Stimulated activated CD4-positive, alpha-beta T cell treated with anti-CD3 and anti-CD28 coated beads, Interleukin-15, amount 100 ng/mL, for 48 hours (primary cell): ENCODE data around the gene PPCDC.
A peak's percentile ranks its signal among the peaks of the same experiment; 100 is the strongest.

Experiments used
- DNase-seq, 2 donors: peaks; one replicate each; pipeline ENCODE4 v3.0.0-alpha.2; 2020; ENCODE audit warnings: low read depth in 2 of 2

PPCDC gene

DNA sequence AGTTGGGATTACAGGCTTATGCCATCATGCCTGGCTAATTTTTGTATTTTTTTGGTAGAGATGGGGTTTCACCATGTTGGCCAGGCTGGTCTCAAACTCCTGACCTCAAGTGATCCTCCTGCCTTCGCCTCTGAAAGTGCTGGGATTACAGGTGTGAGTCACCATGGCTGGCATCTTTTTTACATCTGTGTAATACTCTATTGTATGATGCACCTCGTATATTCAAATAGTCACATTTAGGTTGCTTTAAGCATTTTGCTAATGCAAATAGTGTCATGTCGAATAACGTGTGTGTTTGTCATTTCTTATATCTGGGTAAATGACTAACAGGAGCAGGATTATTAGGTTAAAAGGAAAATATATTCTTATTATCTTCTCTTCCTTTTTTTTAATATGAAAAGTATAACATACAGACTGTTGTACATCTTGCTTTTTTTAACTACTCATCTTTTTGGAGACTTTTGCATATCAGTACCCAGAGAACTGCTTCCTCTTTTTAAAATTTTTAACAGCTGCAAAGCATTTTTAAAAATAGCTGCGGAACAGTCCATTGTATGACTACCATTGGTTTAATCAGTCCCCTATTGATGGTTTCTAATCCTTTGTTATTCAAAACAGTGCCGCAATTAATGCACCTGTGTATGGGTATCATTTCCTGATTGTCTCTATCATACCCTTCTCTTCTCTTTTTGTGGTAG lies 14.6 kb upstream of the PPCDC start:
- no peak for DNase-seq

DNA sequence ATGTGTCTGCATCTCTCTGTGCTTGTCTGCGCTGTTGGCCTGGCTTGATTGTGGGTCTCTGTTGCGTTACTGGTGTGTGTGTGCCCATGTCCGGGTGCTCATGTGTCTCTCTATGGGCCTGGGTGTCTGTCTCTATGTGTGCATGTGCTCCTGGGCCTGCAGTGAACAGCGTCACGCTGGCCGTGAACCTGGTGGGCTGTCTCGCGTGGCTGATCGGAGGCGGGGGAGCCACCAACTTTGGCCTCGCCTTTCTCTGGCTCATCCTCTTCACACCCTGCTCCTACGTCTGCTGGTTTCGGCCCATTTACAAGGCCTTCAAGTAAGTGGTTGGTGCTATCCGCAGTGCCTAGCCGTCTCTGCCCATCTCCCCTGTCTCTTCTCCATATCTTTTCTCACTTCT lies 7.0 kb upstream of the PPCDC start:
- DNase-seq = no peak

DNA sequence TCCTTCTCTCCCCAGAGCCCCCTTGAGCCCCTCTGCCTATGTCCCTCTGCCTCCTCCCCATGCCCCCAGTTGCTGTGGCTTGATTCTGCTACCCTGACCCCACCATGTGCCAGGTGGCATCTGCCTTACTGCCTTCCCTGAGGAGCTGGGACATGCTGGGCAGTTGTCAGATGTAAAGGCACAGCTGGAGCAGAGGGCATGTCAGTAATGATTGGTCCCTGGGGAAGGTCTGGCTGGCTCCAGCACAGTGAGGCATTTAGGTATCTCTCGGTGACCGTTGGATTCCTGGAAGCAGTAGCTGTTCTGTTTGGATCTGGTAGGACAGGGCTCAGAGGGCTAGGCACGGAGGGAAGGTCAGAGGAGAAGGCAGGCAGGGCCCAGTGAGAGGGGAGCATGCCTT lies 3.5 kb upstream of the PPCDC start:
- no peak for DNase-seq

DNA sequence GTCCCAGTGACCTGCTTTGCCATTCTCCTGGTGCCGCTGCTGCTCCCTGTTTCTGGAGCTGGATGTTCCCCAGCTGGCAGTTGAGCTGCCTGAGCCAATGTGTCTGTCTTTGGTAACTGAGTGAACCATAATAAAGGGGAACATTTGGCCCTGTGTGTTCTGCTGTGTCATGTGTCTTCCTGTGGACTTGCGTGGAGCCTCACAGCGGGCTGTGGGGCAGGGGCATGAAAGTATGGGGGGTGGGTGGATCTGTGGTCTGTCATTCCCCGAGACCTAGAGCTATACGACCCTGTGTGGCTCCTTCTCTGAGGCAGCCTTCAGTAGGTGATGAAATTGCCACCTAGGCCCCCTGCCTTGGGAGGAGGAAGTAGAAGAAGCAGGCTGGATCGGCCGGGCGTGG lies 2.0 kb upstream of the PPCDC start:
- no peak for DNase-seq

DNA sequence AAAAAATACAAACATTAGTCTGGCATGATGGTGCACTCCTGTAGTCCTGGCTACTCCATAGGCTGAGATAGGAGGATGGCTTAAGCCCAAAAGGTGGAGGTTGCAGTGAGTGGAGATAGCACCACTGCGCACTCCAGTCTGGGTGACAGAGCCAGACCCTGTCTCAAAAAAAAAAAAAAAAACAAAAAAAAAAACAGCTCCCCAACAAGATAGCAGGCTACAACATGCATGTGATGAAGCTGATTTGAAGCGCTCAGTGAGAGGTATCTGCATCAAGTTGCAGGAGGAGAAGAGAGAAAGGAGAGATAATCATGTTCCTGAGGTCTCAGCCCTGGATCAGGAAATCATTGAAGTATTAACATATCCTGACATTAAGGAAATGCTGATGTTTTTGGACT lies 608 bp upstream of the PPCDC start:
- DNase-seq = no peak

DNA sequence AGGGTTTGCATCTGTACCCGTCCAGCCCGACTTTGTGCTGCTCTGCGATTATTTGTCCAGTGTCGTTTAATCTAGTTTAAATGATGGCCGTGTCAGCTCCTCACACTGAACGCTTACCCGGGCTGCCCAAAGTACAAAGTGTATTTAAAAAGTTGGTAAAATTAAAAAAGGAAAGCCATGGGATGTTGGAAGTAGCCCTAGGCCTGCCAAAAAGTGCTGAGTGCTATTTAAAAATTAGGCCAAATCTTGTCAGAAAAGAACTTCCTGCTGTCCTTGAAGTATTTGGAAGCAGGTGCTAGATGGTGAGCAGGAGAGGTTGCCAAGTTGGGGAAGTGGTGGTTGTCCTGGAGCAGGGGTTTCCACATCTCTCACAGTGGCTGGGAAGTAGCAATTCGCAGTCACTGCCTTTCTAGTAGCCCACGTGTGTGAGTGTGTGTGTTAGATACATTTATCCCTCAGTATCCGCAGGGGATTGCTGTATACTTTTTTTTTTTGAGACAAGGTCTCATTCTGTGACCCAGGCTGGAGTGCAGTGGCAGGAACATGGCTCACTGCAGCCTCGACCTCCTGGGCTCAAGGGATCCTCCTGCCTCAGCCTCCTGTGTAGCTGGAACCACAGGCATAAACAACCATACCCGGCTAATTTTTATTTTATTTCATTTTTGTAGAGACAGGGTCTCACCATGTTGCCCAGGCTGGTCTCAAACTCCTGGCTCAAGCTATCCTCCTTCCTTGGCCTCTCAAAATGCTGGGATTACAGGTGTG lies 664 bp downstream of the PPCDC start:
- no peak for DNase-seq

DNA sequence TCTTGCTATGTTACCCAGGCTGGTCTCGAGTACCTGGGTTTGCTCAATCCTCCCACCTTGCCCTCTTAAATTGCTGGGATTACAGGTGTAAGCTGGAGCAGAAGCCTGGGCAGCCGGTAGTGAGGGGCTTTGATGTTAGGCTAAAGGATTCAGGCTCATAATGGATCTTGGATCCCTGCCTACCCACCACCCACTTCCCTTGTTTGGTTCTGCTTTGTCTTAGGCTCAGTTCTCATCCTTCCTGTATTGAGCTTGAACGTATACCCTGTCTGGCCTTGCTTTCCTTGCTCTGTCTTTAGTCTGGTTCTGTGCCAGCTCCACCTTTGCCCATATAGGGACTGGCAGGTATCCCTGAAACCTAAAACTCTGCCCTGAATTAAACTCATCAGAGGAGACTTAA lies 1.7 kb downstream of the PPCDC start:
- DNase-seq = no peak

DNA sequence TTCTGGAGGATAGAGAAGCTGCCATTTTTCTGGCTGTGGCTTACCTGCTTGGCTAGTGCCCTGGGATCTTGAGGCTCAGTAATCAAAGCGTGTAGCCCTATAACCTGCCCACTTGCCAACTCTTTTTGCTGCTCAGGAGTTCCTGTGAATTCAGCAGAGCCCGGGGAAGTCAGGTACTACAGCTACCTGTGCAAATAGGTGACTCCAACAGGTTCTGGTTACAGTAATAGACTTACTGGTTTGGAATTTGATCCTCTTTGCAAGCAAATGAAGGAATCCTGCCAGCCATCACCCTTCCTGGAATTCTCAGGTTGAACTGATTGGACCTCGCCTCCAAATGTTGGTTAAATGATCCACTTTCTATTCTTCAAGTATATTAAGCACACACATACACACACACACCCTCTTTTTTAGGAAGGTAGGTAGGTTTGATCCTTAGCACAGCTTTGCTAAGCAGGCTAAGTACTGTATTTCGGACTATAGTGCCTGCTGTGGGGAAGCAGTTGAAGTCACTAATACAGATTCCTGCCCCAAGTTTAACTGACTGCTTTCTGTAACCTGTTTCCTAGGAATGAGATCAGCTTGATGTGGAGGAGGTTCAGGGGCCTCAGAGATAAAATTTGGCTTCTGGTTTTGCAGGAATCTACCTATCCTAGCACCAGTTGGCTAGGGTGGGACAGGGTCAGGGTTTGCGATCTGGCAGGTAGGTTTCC lies 2.3 kb downstream of the PPCDC start:
- DNase-seq = no peak

DNA sequence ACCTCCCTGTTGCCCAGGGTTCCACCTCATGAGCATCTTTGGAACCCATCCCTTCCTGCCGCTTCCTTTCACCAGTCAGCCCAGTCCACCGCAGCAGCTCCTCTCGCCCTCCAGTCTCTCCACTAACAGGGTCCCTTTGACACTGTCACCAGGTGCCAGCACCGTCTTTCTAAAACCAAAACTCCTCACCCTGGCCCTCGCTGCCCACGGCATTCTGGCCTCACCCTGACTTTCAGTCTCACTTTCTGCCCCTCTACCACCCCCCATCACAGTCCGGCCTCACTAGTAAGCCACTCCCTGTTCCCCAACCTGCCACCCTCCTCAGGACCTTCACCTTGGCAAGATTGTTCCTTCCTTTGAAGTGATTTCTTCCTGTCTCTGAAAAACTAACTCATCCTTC lies 4.2 kb downstream of the PPCDC start:
- DNase-seq = no peak

DNA sequence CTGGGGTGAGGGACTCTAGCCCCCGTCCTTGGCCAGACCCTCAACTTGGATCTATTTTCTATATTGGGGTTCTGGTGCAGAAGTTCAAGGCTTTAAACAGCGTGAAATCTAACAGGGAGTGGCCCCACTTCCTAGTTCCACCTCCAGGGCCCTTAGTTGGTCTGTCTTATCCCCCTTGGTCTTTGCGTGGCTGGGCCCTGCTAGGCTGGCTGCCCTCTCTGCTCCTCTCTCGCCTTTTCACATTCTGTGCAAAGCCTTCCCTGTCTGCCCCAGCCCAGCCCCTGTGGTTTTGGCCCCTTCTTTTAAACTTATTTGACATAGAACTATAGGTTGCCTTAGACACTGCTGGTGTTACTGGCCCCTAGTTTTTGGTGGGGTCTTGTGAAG lies 5.6 kb downstream of the PPCDC start:
- DNase-seq = no peak

DNA sequence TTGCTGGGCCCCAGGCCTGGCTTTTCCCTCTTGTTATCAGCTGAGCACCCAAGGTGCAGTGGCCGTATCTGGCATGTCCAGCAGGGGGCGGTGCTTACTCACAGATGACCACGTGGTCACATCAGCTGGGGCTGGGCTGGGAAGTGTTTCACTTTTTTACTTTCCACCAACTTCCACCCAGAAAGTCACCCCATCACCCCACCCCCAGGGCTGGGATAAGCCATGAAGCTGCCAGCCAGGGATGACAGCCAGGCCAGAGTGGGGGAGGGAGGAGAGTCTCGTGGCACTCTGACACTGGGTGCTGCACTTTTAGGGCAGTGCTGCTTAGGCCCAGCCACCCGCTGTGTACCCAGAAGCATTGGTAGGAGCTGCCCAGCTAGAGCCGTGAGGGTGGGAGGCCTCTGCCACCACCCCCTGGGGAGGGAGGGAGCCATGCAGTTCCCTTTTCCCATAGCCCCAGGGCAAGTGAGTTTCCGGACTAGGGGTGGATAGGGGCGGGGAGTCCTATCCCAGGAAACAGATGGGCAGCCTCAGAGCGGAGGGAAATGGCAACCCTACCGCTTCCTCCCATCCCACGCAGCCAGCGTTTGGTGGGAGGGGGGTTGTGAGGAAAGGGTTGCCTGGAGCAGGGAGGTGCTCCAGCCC lies 6.1 kb downstream of the PPCDC start:
- DNase-seq = peak; percentile 70 to 84

DNA sequence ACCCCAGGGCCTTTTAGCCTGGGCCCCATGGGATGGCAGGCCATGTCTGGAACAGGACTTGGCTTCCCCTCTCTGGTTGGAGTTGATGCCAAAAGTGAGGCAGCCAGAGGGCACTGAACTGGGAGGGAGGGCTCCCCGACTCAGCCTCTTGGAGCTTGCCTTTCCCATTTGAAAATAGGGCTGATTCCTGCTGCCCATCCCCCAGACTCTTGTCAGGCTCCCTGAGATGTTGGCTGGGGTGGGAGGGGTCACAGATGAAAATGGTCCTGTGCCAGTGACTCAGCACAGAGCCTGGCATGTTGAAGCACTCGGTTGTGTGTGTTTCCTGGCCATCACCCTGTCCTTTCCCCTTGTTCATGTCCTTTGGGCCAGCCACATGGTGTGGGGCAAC lies 6.6 kb downstream of the PPCDC start:
- DNase-seq = no peak

DNA sequence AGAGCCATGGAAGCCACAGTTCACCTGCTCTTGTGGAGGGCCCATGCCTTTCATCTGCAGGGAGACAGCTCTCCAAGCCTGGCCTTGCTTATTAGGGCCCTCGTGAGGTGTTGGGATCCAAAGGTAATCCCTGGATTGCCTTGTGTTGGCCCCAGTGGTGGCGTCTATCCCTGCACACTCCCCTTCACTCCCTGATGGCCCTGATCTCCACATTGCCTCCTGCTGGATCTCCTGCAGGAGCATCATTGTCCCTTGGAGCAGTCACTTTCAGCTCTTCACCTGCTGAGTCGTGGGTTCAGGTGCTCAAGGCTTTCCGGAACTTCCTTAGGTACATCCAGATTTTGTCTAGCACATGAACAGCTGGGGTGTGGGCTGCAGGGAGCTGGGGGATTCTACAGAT lies 7.0 kb downstream of the PPCDC start:
- no peak for DNase-seq

DNA sequence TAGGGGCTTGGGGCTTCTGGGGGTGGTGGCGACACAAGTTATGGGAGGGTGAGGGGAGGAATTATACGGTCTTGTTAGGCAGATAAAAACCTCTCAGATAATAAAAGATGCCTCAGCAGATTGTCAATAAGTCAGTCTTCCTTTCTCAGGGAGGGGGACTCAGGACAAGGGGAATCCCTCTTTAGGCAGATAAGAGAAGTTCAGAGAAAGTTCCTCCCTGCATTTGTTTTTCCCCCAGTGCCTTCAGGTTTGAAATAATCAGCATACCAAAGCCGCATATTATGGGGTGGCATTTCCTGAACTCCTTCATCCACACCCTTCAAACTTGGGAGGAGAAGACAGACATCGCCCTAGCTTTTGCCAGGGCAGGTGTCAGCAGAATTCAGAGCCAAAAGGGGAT lies 8.5 kb downstream of the PPCDC start:
- DNase-seq = no peak

DNA sequence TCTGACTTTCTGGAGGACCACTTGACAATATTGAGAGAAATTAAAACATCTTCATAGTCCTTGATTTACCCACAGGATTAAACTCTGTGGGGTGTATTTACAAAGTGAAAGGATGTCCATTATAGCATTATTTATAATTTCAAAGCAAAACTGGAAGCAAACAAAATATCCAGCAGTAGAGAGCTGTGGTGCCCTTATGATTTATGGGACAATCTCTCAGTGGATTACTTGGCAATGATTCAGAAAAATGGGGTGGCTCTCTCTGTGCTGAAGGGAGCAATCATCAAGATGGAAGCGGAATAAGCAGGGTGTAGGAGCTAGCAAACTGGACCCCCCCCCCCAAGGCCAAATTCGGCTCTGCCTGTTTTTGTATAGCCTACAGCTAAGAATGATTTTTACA lies 9.0 kb downstream of the PPCDC start:
- no peak for DNase-seq

DNA sequence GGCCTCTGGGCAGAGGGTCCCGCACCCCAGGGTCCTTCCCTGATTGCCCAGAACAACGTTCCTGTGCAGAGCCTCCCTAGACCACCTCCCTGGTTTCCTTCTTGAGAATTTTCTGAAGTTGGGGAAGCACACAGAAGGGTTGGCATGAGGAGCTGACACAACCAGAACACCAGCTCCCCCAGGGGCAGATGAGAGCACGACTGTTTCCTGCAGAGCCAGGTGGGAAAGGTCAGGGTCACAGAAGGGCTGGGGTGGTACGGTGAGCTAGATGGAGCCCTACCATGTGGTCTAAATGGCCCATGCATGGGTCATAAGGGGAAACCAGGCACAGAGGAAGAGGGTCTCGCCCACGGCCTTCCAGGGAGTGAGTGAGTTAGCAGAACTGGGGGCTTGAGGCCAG lies 10.4 kb downstream of the PPCDC start:
- no peak for DNase-seq

DNA sequence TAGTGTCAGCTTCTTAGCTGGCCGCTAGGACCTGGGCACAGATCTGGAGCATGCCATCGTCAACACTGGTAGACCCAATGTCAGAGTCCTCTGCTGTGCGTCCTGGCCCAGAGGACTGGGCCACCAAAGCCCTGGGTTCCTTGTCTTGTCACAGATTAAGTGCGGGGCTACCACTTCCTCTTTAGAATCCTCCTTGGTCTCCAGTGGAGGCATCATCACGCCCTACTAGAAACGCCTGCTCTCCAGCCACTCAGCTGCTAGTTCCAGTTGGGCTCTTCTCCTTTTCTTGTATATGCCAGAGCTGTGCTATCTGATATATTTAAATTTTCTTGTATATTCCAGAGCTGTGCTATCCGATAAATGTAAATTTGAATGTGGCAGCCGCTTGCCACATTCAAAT lies 11.2 kb downstream of the PPCDC start:
- no peak for DNase-seq

DNA sequence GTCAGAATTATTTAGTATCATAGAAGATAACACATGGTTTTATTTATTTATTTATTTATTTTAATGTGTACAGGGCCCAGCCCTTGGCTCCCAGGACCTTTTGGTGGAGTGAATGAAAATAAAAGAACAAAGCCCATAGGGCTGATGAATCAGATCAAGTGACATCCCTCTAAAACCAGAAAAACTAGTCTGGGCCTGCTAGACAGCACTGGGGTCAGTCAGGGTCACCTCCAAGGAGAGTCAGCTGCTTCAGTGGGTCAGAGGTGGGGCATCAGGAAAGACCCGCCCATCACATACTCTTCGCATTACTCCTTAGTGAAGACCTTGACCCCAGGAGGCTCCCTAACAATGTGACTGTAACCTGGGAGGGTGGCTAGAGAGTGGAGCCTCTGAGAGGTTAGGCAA lies 12.8 kb downstream of the PPCDC start:
- no peak for DNase-seq

DNA sequence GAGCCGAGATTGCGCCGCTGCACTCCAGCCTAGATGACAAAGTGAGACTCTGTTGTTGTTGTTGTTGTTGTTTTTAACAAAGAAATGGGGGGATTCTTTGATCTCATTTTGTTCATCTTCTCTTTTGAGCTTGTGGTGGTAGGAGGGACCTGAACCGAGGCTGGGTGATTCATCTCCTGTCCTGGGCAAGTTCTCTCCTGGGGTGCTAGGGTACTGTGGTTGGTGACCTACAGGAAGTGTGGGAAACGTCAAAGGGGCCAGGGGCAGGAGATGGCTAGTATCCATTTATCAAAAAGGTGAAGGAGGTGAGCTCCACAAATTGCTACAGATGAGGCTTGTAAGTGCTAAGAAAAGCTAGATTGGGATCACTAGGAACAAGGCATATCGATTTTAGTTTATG lies 14.3 kb downstream of the PPCDC start:
- no peak for DNase-seq

DNA sequence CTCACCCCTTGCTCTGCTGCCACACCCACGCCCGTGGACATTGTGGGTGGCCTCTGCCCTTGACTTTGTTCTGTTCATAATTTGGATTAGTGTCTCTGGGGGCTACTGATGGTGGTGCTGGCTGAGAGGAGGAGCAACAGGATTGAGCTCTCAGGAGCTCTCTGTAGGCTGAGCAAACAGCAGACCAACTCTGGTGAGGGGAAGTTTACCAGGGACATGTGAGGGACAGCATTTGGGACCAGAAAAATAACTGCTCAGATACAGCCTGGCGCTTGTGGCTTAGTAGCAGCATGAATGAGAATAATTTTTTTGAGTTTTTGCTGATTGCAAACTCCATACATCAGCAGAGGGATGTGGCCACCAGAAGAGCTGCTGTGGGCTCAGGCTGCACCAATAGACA lies 14.8 kb downstream of the PPCDC start:
- no peak for DNase-seq

DNA sequence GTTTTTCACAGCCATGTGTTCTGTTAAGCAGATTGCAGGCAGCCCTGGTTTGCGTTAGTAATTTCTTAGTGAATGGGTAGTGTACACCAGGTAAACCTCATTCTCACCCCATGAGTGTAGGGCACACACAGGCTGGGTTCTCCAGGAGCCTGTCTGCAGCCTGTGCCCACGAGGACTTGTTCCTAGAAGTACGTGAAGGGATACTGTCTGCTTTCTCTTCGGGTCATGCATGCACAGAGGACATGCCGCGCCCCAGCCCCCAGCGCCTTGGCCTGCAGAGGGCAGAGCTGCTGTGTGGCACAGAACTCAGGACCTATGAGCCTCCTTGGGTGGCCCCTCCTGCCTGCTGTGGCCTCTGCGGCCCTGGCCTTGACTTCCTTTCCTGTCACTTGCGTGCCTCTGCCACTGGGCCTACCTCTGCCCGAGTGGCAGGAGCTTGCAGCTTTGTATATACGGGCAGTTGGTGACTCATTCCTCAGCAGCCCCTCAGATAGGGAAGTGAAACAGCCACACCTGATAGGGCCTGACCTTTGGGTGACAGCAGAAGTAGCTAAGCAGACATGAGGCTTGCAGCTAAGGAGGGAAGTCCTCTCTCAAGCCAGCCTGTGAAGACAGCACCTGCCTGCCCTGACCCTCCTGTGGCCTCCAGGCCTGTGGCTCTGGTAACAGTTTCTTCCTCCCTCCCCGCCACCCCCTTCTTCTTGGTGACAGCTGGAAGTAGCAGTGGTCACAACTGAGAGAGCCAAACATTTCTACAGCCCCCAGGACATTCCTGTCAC lies 19.5 kb downstream of the PPCDC start:
- peak in 1 of 2 donors; percentile 33 for DNase-seq
